ENCODE results near the gene BRSK2. TPM values are rescaled to one million over a fixed set of nuclear protein-coding genes. Genes with fewer than 3 reads are reported as not detected.

Gene BRSK2
- total RNA-seq, 4 donors from 2014 or later: 0.23 to 0.68 TPM; not detected in 2

DNA sequence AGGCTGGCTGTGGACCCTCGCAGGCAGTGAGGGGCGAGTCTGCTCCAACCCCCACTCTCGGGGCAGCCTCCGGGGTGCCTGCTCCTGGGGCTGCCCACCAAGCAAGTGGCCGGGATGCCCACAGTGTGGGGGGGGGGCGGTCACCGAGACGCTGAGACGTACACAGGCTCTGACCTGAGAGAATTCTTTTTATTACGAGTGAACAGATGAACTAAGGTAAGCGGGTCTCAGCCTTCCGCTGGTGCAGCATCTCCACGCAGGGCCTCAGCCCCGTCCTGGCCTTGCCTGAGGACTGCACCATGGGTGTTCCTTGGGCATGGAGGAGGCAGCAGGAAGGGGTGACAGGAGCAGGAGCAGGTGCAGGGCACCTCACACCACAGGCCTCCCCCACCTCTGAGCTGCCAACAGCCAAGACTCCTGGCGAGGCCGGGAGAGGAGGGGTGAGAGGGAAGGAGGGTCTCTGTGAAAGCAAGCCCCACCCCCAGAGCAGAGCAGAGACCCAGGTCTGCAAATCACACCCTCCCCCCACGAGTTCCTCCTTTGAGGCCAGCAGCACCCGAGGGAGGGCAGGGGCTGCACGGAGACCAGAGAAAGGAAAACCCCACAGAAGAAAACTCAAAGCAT lies 79.7 kb downstream of the BRSK2 start:
- intact Hi-C loops (cut with DNase I; ENCODE audit: low total_unique reads): no loop called here
- TF ChIP-seq, protein P1, sequence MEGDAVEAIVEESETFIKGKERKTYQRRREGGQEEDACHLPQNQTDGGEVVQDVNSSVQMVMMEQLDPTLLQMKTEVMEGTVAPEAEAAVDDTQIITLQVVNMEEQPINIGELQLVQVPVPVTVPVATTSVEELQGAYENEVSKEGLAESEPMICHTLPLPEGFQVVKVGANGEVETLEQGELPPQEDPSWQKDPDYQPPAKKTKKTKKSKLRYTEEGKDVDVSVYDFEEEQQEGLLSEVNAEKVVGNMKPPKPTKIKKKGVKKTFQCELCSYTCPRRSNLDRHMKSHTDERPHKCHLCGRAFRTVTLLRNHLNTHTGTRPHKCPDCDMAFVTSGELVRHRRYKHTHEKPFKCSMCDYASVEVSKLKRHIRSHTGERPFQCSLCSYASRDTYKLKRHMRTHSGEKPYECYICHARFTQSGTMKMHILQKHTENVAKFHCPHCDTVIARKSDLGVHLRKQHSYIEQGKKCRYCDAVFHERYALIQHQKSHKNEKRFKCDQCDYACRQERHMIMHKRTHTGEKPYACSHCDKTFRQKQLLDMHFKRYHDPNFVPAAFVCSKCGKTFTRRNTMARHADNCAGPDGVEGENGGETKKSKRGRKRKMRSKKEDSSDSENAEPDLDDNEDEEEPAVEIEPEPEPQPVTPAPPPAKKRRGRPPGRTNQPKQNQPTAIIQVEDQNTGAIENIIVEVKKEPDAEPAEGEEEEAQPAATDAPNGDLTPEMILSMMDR (IDR thresholded peaks at IDR 0.05): no peak
- TF ChIP-seq POLR2A (IDR thresholded peaks at IDR 0.05): no peak
- DNase-seq (ENCODE audit: low spot score in 2 of 2): no peak
- no peak overlapping the region for H3K4me3 ChIP-seq (ENCODE audit: low read depth, poor library complexity, severe bottlenecking)
- 83 to 87% methylated on average over 17 to 19 of the region's 19 CpGs for WGBS, 2 donors

DNA sequence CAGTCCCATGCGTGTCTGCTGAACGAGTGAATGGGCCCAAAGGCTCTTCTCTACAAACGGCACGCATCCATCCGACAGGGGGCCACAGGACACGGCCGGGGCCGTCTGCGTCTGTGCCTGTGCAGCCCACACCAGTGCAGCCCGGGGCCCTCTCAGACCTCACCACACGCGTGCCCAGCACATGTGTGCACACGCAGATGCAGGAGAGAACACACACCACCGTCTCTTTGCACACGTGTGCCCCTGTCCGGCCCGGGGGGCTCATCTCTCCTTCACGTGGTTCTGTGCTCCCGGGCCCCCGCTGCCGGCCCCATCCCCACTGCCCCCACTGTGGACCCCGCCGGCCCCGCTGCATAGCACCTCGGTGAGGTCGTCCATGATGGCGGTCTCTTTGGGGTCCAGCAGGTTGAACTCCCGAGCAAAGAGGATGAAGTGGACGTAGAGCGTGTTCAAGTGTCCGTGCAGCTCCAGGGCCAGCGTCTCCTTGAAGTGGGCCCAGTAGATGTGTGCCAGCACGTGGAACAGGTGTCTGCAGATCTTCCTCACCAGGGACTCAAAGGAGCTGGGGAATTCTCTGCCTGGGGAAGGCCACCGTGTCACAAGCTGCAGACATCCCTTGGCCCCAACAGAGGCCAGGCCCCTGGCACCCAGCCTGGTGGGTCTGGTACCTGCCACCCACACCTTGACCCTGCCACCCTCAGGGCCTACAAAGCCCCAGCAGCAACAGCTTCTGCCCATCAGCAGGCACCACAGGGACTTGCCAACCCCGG lies 80.4 kb downstream of the BRSK2 start:
- H3K4me3 ChIP-seq (ENCODE audit: low read depth, poor library complexity, severe bottlenecking): no peak overlapping the region
- no peak for DNase-seq (ENCODE audit: low spot score in 2 of 2)
- intact Hi-C loops (cut with DNase I; ENCODE audit: low total_unique reads): no loop called here
- TF ChIP-seq, protein P1 (IDR thresholded peaks at IDR 0.05): no peak
- no peak for TF ChIP-seq POLR2A (IDR thresholded peaks at IDR 0.05)
- 92 to 93% methylated on average over 33 to 34 of the region's 35 CpGs for WGBS, 2 donors

DNA sequence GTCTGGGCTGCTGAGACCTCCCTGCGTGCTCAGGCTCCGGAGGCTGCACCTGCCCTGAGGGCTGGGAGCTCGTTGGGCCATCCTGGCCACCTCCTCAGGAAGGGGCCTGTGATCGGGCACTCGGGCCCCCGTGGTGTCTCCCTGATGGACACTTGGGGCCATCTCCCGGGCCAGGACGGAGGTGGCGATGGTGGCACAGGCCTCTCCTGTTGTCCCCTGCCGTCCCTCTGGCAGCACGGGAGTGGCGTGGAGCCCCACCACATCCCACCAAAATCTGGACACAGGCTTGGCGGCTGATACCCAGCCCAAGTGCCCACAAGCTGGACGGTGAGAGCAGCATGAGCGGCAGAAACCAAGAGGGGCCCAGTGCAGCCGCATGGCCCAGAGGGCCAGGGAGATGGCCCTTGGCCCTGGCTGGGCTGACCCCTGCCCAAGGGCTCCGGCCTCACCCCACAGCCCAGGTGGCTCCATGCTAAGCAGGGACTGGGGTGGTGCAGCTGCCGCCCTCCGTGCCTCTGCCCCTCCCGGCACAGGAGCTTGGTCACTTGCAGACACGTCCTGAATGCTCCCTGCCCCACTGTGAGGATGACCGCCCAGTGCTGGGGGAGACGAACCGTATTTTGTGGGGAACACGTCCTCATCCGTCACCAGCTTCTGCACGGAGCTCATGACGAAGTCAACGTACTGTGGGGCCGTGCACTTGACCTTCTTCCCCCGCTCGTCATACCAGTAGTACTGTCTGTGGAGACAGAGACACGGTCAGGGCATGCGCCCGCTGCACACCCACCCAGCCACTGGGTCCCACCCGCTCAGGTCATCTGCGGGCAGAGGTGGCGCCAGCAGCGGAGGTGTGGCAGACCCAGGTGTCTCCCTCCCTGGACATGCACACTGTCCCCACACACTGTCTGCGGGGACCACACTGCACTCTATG lies 81.2 kb downstream of the BRSK2 start:
- TF ChIP-seq, protein P1 (IDR thresholded peaks at IDR 0.05): no peak
- no peak for TF ChIP-seq POLR2A (IDR thresholded peaks at IDR 0.05)
- DNase-seq (ENCODE audit: low spot score in 2 of 2): no peak
- 89 to 94% methylated on average over 27 to 29 of the region's 40 CpGs for WGBS, 2 donors
- intact Hi-C loops (cut with DNase I; ENCODE audit: low total_unique reads): no loop called here
- H3K4me3 ChIP-seq (ENCODE audit: low read depth, poor library complexity, severe bottlenecking): no peak overlapping the region

DNA sequence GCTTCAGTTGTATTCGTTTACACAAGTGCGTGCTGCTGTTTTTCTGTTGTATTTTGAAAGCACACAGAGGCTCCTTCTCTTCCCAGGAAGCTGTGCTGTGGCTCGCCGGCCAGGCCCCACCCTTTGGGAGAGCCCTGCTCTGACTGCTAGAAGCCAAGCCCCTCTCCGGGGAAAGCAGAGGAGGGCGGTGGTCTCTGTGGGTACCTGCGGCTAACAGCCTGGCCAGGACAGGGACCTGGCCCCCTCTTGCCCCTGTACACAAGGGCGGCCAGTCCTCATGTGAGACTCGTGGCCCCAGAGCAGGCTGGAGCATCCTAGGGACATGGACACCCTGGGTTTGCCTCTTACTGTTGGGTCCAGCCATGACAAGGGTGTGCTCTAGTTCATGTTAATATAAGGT lies 82.0 kb downstream of the BRSK2 start:
- intact Hi-C loops (cut with DNase I; ENCODE audit: low total_unique reads): no loop called here
- WGBS, 2 donors: 73 to 74% methylated on average over 8 to 9 of the region's 9 CpGs
- no peak for TF ChIP-seq POLR2A (IDR thresholded peaks at IDR 0.05)
- TF ChIP-seq, protein P1 (IDR thresholded peaks at IDR 0.05): no peak
- H3K4me3 ChIP-seq (ENCODE audit: low read depth, poor library complexity, severe bottlenecking): no peak overlapping the region
- no peak for DNase-seq (ENCODE audit: low spot score in 2 of 2)

DNA sequence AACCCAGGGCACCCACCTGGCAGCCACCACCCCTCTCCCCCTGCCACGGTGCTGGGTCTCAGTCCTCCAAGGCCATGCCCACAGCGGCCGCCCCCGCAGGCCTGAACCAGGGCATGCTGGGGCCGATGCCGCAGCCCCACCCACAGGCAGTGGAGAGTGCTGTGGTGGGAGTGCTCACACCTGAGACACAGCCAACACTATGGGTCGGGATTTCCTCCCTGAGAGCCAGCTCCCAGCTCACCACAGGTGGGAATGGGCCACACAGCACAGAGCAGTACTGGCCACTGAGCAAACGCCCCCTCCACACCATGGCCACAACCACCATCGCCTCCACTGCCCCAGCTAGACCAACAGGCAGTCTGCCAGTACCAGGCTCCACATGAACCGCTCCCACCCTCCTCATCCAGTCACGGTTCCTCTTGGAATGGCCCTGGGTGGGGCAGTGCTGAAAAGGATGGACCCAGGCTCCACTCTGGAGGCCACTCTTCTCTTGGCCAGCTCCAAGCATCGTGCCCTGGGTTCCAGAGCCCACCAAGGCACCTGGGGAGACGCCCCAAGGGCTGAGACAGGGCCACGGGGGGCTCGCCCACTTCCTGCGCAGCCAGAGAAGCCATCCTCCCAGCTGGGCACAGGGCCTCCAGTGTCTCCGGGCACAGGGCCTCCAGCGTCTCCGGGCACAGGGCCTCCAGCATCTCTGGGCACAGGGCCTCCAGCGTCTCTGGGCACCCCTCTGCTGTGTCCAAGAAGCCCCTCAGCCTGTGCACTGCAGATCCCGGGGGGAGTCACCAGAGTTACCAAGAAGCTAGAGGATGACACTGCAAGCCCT lies 82.7 kb downstream of the BRSK2 start:
- TF ChIP-seq, protein P1 (IDR thresholded peaks at IDR 0.05): no peak
- TF ChIP-seq POLR2A (IDR thresholded peaks at IDR 0.05): no peak
- intact Hi-C loops (cut with DNase I; ENCODE audit: low total_unique reads): no loop called here
- 76 to 96% methylated on average over 13 to 15 of the region's 21 CpGs for WGBS, 2 donors
- H3K4me3 ChIP-seq (ENCODE audit: low read depth, poor library complexity, severe bottlenecking): no peak overlapping the region
- DNase-seq (ENCODE audit: low spot score in 2 of 2): no peak
